H9 (cell line): ENCODE measurements around the gene NEURL1B. TPM values are rescaled to one million over a fixed set of nuclear protein-coding genes. Genes with fewer than 3 reads are reported as not detected.

Experiments used
- DNase-seq: peaks from one replicate; pipeline ENCODE4 v3.0.0-alpha.2; 2017
- H2AFZ ChIP-seq: one replicate; pipeline ENCODE4 v1.6.1; 2013; ENCODE audit warnings: mild to moderate bottlenecking, low read length, control low read depth, moderate library complexity
- H2AK5ac ChIP-seq: 2 replicates; pipeline ENCODE4 v1.6.1; 2013; ENCODE audit warnings: low read length, control low read depth, mixed read lengths; ENCODE audit not compliant: insufficient read length
- H2BK120ac ChIP-seq: one replicate; pipeline ENCODE4 v1.6.1; 2013; ENCODE audit warnings: low read depth, mild to moderate bottlenecking, low read length, control low read depth, inconsistent platforms; ENCODE audit not compliant: poor library complexity, severe bottlenecking
- H2BK12ac ChIP-seq: 2 replicates; pipeline ENCODE4 v1.6.1; 2013; ENCODE audit warnings: low read length, control low read depth, mixed read lengths, low read depth; ENCODE audit not compliant: insufficient read length
- H2BK15ac ChIP-seq: 2 replicates; pipeline ENCODE4 v1.6.1; 2013; ENCODE audit warnings: low read depth, low read length, control low read depth
- H2BK20ac ChIP-seq: one replicate; pipeline ENCODE4 v1.6.1; 2013; ENCODE audit warnings: low read depth, mild to moderate bottlenecking, low read length, control low read depth, inconsistent platforms; ENCODE audit not compliant: poor library complexity, severe bottlenecking
- H2BK5ac ChIP-seq: 2 replicates; pipeline ENCODE4 v1.6.1; 2013; ENCODE audit warnings: low read length, control low read depth, mixed read lengths; ENCODE audit not compliant: insufficient read length
- H3K14ac ChIP-seq: 2 replicates; pipeline ENCODE4 v1.6.1; 2013; ENCODE audit warnings: low read length, control low read depth; ENCODE audit not compliant: insufficient read depth
- H3K18ac ChIP-seq: 2 replicates; pipeline ENCODE4 v1.6.1; 2013; ENCODE audit warnings: low read depth, mild to moderate bottlenecking, mixed read lengths, low read length, control low read depth; ENCODE audit not compliant: insufficient read length
- H3K23ac ChIP-seq: 2 replicates; pipeline ENCODE4 v1.6.1; 2013; ENCODE audit warnings: low read length, control low read depth, mixed read lengths, low read depth; ENCODE audit not compliant: insufficient read length
- H3K23me2 ChIP-seq: 2 replicates; pipeline ENCODE4 v1.6.1; 2013; ENCODE audit warnings: low read depth, mild to moderate bottlenecking, mixed read lengths, low read length, control low read depth; ENCODE audit not compliant: insufficient read length, poor library complexity, severe bottlenecking
- H3K27ac ChIP-seq: 2 replicates; pipeline ENCODE4 v1.5.1; 2013; ENCODE audit warnings: low read length, control low read depth, mixed read lengths, low read depth; ENCODE audit not compliant: insufficient read length
- H3K27me3 ChIP-seq: 2 replicates; pipeline ENCODE4 v1.6.1; 2013; ENCODE audit warnings: low read length, control low read depth, inconsistent platforms; ENCODE audit not compliant: insufficient read depth
- H3K4ac ChIP-seq: 2 replicates; pipeline ENCODE4 v1.6.1; 2013; ENCODE audit warnings: low read depth, mild to moderate bottlenecking, control low read depth, inconsistent platforms, low read length, moderate library complexity
- H3K4me1 ChIP-seq: 2 replicates; pipeline ENCODE4 v1.6.1; 2013; ENCODE audit warnings: low read length, control low read depth, inconsistent platforms; ENCODE audit not compliant: insufficient read depth
- H3K4me2 ChIP-seq: 2 replicates; pipeline ENCODE4 v1.6.1; 2013; ENCODE audit warnings: low read length, control low read depth, mixed read lengths; ENCODE audit not compliant: insufficient read length, insufficient read depth
- H3K56ac ChIP-seq: 2 replicates; pipeline ENCODE4 v1.6.1; 2013; ENCODE audit warnings: low read depth, mild to moderate bottlenecking, mixed read lengths, low read length, control low read depth; ENCODE audit not compliant: insufficient read length
- H3K79me1 ChIP-seq: 2 replicates; pipeline ENCODE4 v1.6.1; 2013; ENCODE audit warnings: low read depth, mild to moderate bottlenecking, moderate library complexity, low read length, control low read depth, inconsistent platforms; ENCODE audit not compliant: insufficient read depth, poor library complexity, severe bottlenecking
- H3K79me2 ChIP-seq: 2 replicates; pipeline ENCODE4 v1.6.1; 2013; ENCODE audit warnings: low read length, control low read depth, inconsistent platforms; ENCODE audit not compliant: insufficient read depth
- H3K9ac ChIP-seq: 2 replicates; pipeline ENCODE4 v1.6.1; 2013; ENCODE audit warnings: low read length, control low read depth, mixed read lengths; ENCODE audit not compliant: insufficient read length; ENCODE audit errors: extremely low read depth
- H3K9me3 ChIP-seq: one replicate; pipeline ENCODE4 v1.6.1; 2013; ENCODE audit warnings: low read depth, low read length, inconsistent platforms; ENCODE audit not compliant: control insufficient read depth
- H3T11ph ChIP-seq: one replicate; pipeline ENCODE4 v1.6.1; 2013; ENCODE audit warnings: mild to moderate bottlenecking, low read length, control low read depth, inconsistent platforms
- H4K20me1 ChIP-seq: one replicate; pipeline ENCODE4 v1.6.1; 2013; ENCODE audit not compliant: control insufficient read depth, insufficient read length, insufficient read depth
- H4K5ac ChIP-seq: 2 replicates; pipeline ENCODE4 v1.6.1; 2013; ENCODE audit warnings: low read depth, mild to moderate bottlenecking, mixed read lengths, low read length, control low read depth; ENCODE audit not compliant: insufficient read length
- H4K8ac ChIP-seq: replicated peaks from 2 replicates; pipeline ENCODE4 v1.6.1; 2013; ENCODE audit warnings: low read length, control low read depth, mixed read lengths, low read depth; ENCODE audit not compliant: insufficient read length
- H4K91ac ChIP-seq: 2 replicates; pipeline ENCODE4 v1.6.1; 2013; ENCODE audit warnings: low read depth, mild to moderate bottlenecking, moderate library complexity, mixed read lengths, low read length, control low read depth; ENCODE audit not compliant: insufficient read length
- H3K27ac Mint-ChIP-seq, 3 experiments: 2 replicates in 2 of 3; 3 replicates in 1 of 3; pipeline ENCODE4 v1.8.0; 2020 to 2021; ENCODE audit warnings: mixed read lengths in 3 of 3, mild to moderate bottlenecking in 1 of 3, moderate library complexity in 1 of 3
- H3K27me3 Mint-ChIP-seq: 2 replicates; pipeline ENCODE4 v1.8.0; 2021; ENCODE audit warnings: low read depth, mild to moderate bottlenecking, moderate library complexity, mixed read lengths
- H3K36me3 Mint-ChIP-seq, 3 experiments: 2 replicates in 2 of 3; 3 replicates in 1 of 3; pipeline ENCODE4 v1.8.0; 2020 to 2021; ENCODE audit warnings: low read depth in 3 of 3, mixed read lengths in 3 of 3; ENCODE audit not compliant: insufficient read depth in 1 of 3
- H3K4me1 Mint-ChIP-seq, 2 experiments: 2 replicates each; pipeline ENCODE4 v1.8.0; 2020; ENCODE audit warnings: mixed read lengths in 2 of 2
- H3K4me3 Mint-ChIP-seq, 2 experiments: 2 replicates in 1 of 2; 3 replicates in 1 of 2; pipeline ENCODE4 v1.8.0; 2020 to 2021; ENCODE audit warnings: mild to moderate bottlenecking in 2 of 2, mixed read lengths in 2 of 2, moderate library complexity in 1 of 2
- H3K9me3 Mint-ChIP-seq, 2 experiments: 2 replicates in 1 of 2; 3 replicates in 1 of 2; pipeline ENCODE4 v1.8.0; 2020; ENCODE audit warnings: mild to moderate bottlenecking in 2 of 2, mixed read lengths in 2 of 2, moderate library complexity in 1 of 2
- WGBS: extraction: QIAGEN DNeasy Blood & Tissue Kit; methylation state at CpG from one replicate; pipeline ENCODE4 v1.1.7; 2013; ENCODE audit warnings: missing lambda C conversion rate, low lambda C conversion rate, mixed read lengths; ENCODE audit not compliant: insufficient read length; ENCODE audit errors: extremely low coverage; 5-methylcytosine and 5-hydroxymethylcytosine counted together
- total RNA-seq: library from RNA; stranded (reverse); gene quantifications from 2 replicates; pipeline ENCODE4 v1.2.1, GENCODE V29; 2021
- TF ChIP-seq, protein P1 (sequence below): fragments of 200-600 bp; sonication (generic); conservative IDR thresholded peaks from 3 replicates; pipeline ENCODE4 v1.8.0; 2021; ENCODE audit warnings: antibody characterized with exemption, mild to moderate bottlenecking

NEURL1B gene
- total RNA-seq, 1 experiment from 2014 or later, result 3.6 TPM

- Histone ChIP-seq H3K14ac (no peak overlapping the region), H4K5ac (no peak overlapping the region), H4K91ac (no peak overlapping the region), H3K79me2 (no peaks in the 10 kb centered on the region), H2BK15ac (no peak overlapping the region), H3K27me3 (peaks cover 2% of the 10 kb centered on the region; the same call in 1 of the 2 replicates), H3K4me2 (no peak overlapping the region), H3K79me1 (no peaks in the 10 kb centered on the region), H3K4ac (no peak overlapping the region), H3K27ac (no peak overlapping the region), H3K23me2 (peaks cover 10% of the 10 kb centered on the region), H3K9me3 (no peaks in the 10 kb centered on the region), H2BK12ac (no peak overlapping the region), H3K56ac (no peak overlapping the region), H2BK20ac (no peak overlapping the region), H4K8ac (no peak overlapping the region), H3K9ac (no peak overlapping the region), H4K20me1 (no peaks in the 10 kb centered on the region), H2AK5ac (no peak overlapping the region), H3K18ac (no peak overlapping the region), H3K4me1 (no peaks in the 10 kb centered on the region), H3T11ph (no peak overlapping the region), H2BK5ac (no peak overlapping the region), H3K23ac (no peak overlapping the region), H2AFZ (no peak overlapping the region), H2BK120ac (no peak overlapping the region)
- peaks cover 0 to 2% (median 0%) of the 10 kb centered on the region in 3 experiments; a peak in 2 of 7 replicates for H3K36me3 Mint-ChIP-seq
- TF ChIP-seq, protein P1, sequence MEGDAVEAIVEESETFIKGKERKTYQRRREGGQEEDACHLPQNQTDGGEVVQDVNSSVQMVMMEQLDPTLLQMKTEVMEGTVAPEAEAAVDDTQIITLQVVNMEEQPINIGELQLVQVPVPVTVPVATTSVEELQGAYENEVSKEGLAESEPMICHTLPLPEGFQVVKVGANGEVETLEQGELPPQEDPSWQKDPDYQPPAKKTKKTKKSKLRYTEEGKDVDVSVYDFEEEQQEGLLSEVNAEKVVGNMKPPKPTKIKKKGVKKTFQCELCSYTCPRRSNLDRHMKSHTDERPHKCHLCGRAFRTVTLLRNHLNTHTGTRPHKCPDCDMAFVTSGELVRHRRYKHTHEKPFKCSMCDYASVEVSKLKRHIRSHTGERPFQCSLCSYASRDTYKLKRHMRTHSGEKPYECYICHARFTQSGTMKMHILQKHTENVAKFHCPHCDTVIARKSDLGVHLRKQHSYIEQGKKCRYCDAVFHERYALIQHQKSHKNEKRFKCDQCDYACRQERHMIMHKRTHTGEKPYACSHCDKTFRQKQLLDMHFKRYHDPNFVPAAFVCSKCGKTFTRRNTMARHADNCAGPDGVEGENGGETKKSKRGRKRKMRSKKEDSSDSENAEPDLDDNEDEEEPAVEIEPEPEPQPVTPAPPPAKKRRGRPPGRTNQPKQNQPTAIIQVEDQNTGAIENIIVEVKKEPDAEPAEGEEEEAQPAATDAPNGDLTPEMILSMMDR, result no peak
- H3K27me3 Mint-ChIP-seq, result peaks cover 40% of the 10 kb centered on the region
- no peak for DNase-seq
- no peak overlapping the region for H3K4me3 Mint-ChIP-seq
- no peak overlapping the region; a peak in 1 of 7 replicates for H3K27ac Mint-ChIP-seq
- WGBS, result no CpG with 5 or more reads among the region's 3 CpGs
- peaks cover 24 to 28% of the 10 kb centered on the region in 2 experiments for H3K4me1 Mint-ChIP-seq
- no peaks in the 10 kb centered on the region for H3K9me3 Mint-ChIP-seq
Observed at GRCh38 chr5:172638209-172638768, 2.8 kb upstream of the NEURL1B start.
